Measurements from ENCODE around the gene GMNN. TPM values are rescaled to one million over a fixed set of nuclear protein-coding genes. Genes with fewer than 3 reads are reported as not detected.

GMNN gene
- total RNA-seq, 1 experiment from 2014 or later = 111 TPM

- TF ChIP-seq EZH2 (IDR thresholded peaks at IDR 0.05; ENCODE audit: borderline replicate concordance, low read depth, low read length, poor library complexity, severe bottlenecking) (no peak), CTCF (conservative IDR thresholded peaks at IDR 0.05; ENCODE audit: low read depth, low read length) (no peak)
- ChIA-PET POLR2A (ENCODE audit: low non-redundant PET) (no interaction called here), CTCF (no interaction called here)
- intact Hi-C loops (cut with micrococcal nuclease; ENCODE audit: unreplicated experiment) = no loop called here
- peaks cover 3% of the 10 kb centered on the region for H3K4me1 ChIP-seq (ENCODE audit: insufficient read depth, low read length, poor library complexity, severe bottlenecking)
- no peaks in the 10 kb centered on the region for H3K36me3 ChIP-seq (ENCODE audit: insufficient read depth, low read length, poor library complexity, severe bottlenecking)
- H3K9me3 ChIP-seq (ENCODE audit: low read depth, low read length, poor library complexity, severe bottlenecking) = no peaks in the 10 kb centered on the region
- H3K27ac ChIP-seq (ENCODE audit: low read depth, low read length, poor library complexity, severe bottlenecking) = no peak overlapping the region
- no peak for DNase-seq (ENCODE audit: low spot score)
- BruUV-seq (replicated peaks) = no TSS peak
- H3K27me3 ChIP-seq (replicated peaks; ENCODE audit: insufficient read depth, low read depth, low read length, poor library complexity) = no peaks in the 10 kb centered on the region
- no peak overlapping the region for H3K4me3 ChIP-seq (ENCODE audit: low read depth, low read length, poor library complexity, severe bottlenecking)
Measured at GRCh38 chr6:24832794-24833193, 58.1 kb downstream of the GMNN start.

GRCh38 chr6:24833711-24834386, 59.1 kb downstream of the GMNN start:
- no peak for TF ChIP-seq CTCF (conservative IDR thresholded peaks at IDR 0.05; ENCODE audit: low read depth, low read length)
- intact Hi-C loops (cut with micrococcal nuclease; ENCODE audit: unreplicated experiment) = no loop called here
- DNase-seq (ENCODE audit: low spot score) = no peak
- Histone ChIP-seq H3K9me3 (ENCODE audit: low read depth, low read length, poor library complexity, severe bottlenecking) (no peaks in the 10 kb centered on the region), H3K4me1 (ENCODE audit: insufficient read depth, low read length, poor library complexity, severe bottlenecking) (peaks cover 3% of the 10 kb centered on the region), H3K27ac (ENCODE audit: low read depth, low read length, poor library complexity, severe bottlenecking) (no peak overlapping the region), H3K4me3 (ENCODE audit: low read depth, low read length, poor library complexity, severe bottlenecking) (no peak overlapping the region), H3K27me3 (replicated peaks; ENCODE audit: insufficient read depth, low read depth, low read length, poor library complexity) (no peaks in the 10 kb centered on the region), H3K36me3 (ENCODE audit: insufficient read depth, low read length, poor library complexity, severe bottlenecking) (no peaks in the 10 kb centered on the region)
- BruUV-seq (replicated peaks) = no TSS peak
- CTCF ChIA-PET = no interaction called here
- POLR2A ChIA-PET (ENCODE audit: low non-redundant PET) = no interaction called here

Other genes starting within 250 kb of the GMNN start
- gene KIAA0319, start 128.7 kb upstream of the GMNN start, total RNA-seq (2021) = 1.7 and 2.2 TPM in 2 replicates
- 31.4 and 34.9 TPM in 2 replicates for gene TDP2, start 108.0 kb upstream of the GMNN start, total RNA-seq (2021)
- 31.2 and 40.8 TPM in 2 replicates for gene ACOT13, start 107.9 kb upstream of the GMNN start, total RNA-seq (2021)
- gene C6orf62, start 55.8 kb upstream of the GMNN start, total RNA-seq (2021) = 91.7 and 107 TPM in 2 replicates
- not detected in 2 replicates for gene ARMH2, start 24.0 kb downstream of the GMNN start, total RNA-seq (2021)
- 0.17 and 0.37 TPM in 2 replicates for gene RIPOR2, start 161.0 kb downstream of the GMNN start, total RNA-seq (2021)